ENCODE results near the gene WFDC1.
"Not testable (repeated sequence)": the region's sequence is repeated elsewhere in the genome, so short reads cannot be mapped to it uniquely, and the experiment has no call there.

The WFDC1 gene

GRCh38 chr16:84330685-84331050 lies 36.0 kb downstream of the WFDC1 start:
- no peak for DNase-seq

GRCh38 chr16:84331998-84332780 lies 37.5 kb downstream of the WFDC1 start:
- no peak for DNase-seq

GRCh38 chr16:84332975-84333684 lies 38.5 kb downstream of the WFDC1 start:
- no peak for DNase-seq

GRCh38 chr16:84334058-84334457 lies 39.4 kb downstream of the WFDC1 start:
- DNase-seq: no peak

GRCh38 chr16:84334482-84334881 lies 39.8 kb downstream of the WFDC1 start:
- DNase-seq: no peak

- not testable (repeated sequence) for DNase-seq
Observed at GRCh38 chr16:84337236-84337635, 42.6 kb downstream of the WFDC1 start.

GRCh38 chr16:84339311-84339710 lies 44.6 kb downstream of the WFDC1 start:
- no peak for DNase-seq

- DNase-seq: no peak
Observed at GRCh38 chr16:84339766-84340165, 45.1 kb downstream of the WFDC1 start.

- DNase-seq: no peak
Observed at GRCh38 chr16:84340325-84341040, 45.8 kb downstream of the WFDC1 start.

- no peak for DNase-seq
Observed at GRCh38 chr16:84341528-84342295, 47.0 kb downstream of the WFDC1 start.

- not testable (repeated sequence) for DNase-seq
Observed at GRCh38 chr16:84343800-84344199, 49.1 kb downstream of the WFDC1 start.

GRCh38 chr16:84344781-84345180 lies 50.1 kb downstream of the WFDC1 start:
- no peak for DNase-seq

GRCh38 chr16:84347161-84347560 lies 52.5 kb downstream of the WFDC1 start:
- DNase-seq: no peak

GRCh38 chr16:84348386-84348888 lies 53.8 kb downstream of the WFDC1 start:
- no peak for DNase-seq

GRCh38 chr16:84349862-84350684 lies 55.4 kb downstream of the WFDC1 start:
- no peak for DNase-seq

- DNase-seq: no peak
Observed at GRCh38 chr16:84350685-84351400, 56.2 kb downstream of the WFDC1 start.

- DNase-seq: no peak
Observed at GRCh38 chr16:84351630-84352029, 57.0 kb downstream of the WFDC1 start.

- DNase-seq: no peak
Observed at GRCh38 chr16:84354306-84354705, 59.6 kb downstream of the WFDC1 start.

GRCh38 chr16:84355149-84355548 lies 60.5 kb downstream of the WFDC1 start:
- no peak for DNase-seq

- DNase-seq: no peak
Observed at GRCh38 chr16:84356176-84356575, 61.5 kb downstream of the WFDC1 start.

- DNase-seq: no peak
Observed at GRCh38 chr16:84356591-84357116, 62.0 kb downstream of the WFDC1 start.
